ENCODE results near the gene VSTM2L.
"Not testable (repeated sequence)": the region's sequence is repeated elsewhere in the genome, so short reads cannot be mapped to it uniquely, and the experiment has no call there.

Gene VSTM2L

GRCh38 chr20:37902504-37903313 is at the start of gene VSTM2L:
VSTM2L (plus strand) TSS chr20:37903127; CDS start chr20:37903351, 224 bp downstream.
- no peak for DNase-seq

- DNase-seq: no peak
These were observed 49.0 kb upstream of the VSTM2L start for GRCh38 chr20:37853823-37854375.

- DNase-seq: not testable (repeated sequence)
These were observed 46.9 kb upstream of the VSTM2L start for GRCh38 chr20:37856034-37856433.

GRCh38 chr20:37856932-37857660 is 45.8 kb upstream of the VSTM2L start:
- DNase-seq: no peak

GRCh38 chr20:37859406-37860171 is 43.3 kb upstream of the VSTM2L start:
- DNase-seq: no peak

GRCh38 chr20:37863289-37863688 is 39.6 kb upstream of the VSTM2L start:
- DNase-seq: no peak

- no peak for DNase-seq
These were observed 38.6 kb upstream of the VSTM2L start for GRCh38 chr20:37864298-37864697.

GRCh38 chr20:37866051-37866450 is 36.9 kb upstream of the VSTM2L start:
- no peak for DNase-seq

- DNase-seq: no peak
These were observed 35.4 kb upstream of the VSTM2L start for GRCh38 chr20:37867289-37868195.

GRCh38 chr20:37868851-37869333 is 34.0 kb upstream of the VSTM2L start:
- no peak for DNase-seq

- no peak for DNase-seq
These were observed 33.5 kb upstream of the VSTM2L start for GRCh38 chr20:37869334-37869861.

- no peak for DNase-seq
These were observed 32.6 kb upstream of the VSTM2L start for GRCh38 chr20:37870294-37870693.

GRCh38 chr20:37871751-37872150 is 31.2 kb upstream of the VSTM2L start:
- DNase-seq: no peak

GRCh38 chr20:37872161-37872560 is 30.8 kb upstream of the VSTM2L start:
- no peak for DNase-seq

- no peak for DNase-seq
These were observed 29.0 kb upstream of the VSTM2L start for GRCh38 chr20:37873884-37874283.

- DNase-seq: no peak
These were observed 27.3 kb upstream of the VSTM2L start for GRCh38 chr20:37875460-37876175.

GRCh38 chr20:37876863-37877262 is 26.1 kb upstream of the VSTM2L start:
- no peak for DNase-seq

- DNase-seq: no peak
These were observed 24.8 kb upstream of the VSTM2L start for GRCh38 chr20:37877832-37878772.

GRCh38 chr20:37878835-37879599 is 23.9 kb upstream of the VSTM2L start:
- DNase-seq: no peak

Measured in activated naive CD4-positive, alpha-beta T cell treated with Interleukin-2 at 50 U/mL for 16 hours (primary cell).